ENCODE data around the gene GNG7.

GRCh38 chr19:2613507-2614295, 88.8 kb downstream of the GNG7 start:
- no peak for TF ChIP-seq EZH2phosphoT487 (IDR thresholded peaks at IDR 0.05; ENCODE audit: low read depth)
- TF ChIP-seq, protein P1, sequence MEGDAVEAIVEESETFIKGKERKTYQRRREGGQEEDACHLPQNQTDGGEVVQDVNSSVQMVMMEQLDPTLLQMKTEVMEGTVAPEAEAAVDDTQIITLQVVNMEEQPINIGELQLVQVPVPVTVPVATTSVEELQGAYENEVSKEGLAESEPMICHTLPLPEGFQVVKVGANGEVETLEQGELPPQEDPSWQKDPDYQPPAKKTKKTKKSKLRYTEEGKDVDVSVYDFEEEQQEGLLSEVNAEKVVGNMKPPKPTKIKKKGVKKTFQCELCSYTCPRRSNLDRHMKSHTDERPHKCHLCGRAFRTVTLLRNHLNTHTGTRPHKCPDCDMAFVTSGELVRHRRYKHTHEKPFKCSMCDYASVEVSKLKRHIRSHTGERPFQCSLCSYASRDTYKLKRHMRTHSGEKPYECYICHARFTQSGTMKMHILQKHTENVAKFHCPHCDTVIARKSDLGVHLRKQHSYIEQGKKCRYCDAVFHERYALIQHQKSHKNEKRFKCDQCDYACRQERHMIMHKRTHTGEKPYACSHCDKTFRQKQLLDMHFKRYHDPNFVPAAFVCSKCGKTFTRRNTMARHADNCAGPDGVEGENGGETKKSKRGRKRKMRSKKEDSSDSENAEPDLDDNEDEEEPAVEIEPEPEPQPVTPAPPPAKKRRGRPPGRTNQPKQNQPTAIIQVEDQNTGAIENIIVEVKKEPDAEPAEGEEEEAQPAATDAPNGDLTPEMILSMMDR (IDR thresholded peaks at IDR 0.05; ENCODE audit: low read depth, low read length): peak; percentile 97
